ENCODE measurements around the gene RIMBP3C. TPM values are rescaled to one million over a fixed set of nuclear protein-coding genes. Genes with fewer than 3 reads are reported as not detected.

RIMBP3C gene
- polyA plus RNA-seq, 1 donor from 2014 or later = 0.07 TPM

DNA sequence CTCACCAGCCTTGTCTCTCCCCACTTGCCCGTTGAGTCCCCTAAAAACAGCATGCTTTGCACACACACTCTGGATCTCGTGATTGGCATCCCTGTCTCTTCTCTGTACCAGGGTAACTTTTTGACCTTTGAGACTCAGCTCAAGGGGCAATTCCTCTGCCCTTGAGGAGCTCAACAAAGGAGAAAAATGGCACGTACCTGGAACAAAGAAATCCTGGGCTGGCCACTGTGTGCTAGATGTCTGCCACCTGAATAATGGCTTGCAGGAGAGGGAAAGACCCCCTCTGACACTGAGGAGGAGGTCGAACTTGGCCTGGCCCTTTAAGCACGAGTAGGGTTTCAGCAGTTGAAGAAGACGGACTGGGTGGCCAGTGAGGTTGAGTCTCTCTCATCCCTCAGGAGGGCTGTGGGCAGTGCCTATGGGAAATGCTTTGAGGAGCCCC lies 22.1 kb upstream of the RIMBP3C start:
- H3K4me3 ChIP-seq (ENCODE audit: low read length) = no peak overlapping the region
- H4K20me1 ChIP-seq (ENCODE audit: insufficient read depth) = peaks cover 16% of the 10 kb centered on the region
- no peaks in the 10 kb centered on the region for H3K27me3 ChIP-seq (ENCODE audit: insufficient read depth, low read depth, low read length)
- no peak overlapping the region for H3K9ac ChIP-seq (ENCODE audit: low read length)
- H3K27ac ChIP-seq (ENCODE audit: low read length) = no peak overlapping the region
- no peak overlapping the region for H3K4me2 ChIP-seq (ENCODE audit: low read length)
- no peaks in the 10 kb centered on the region for H3K9me3 ChIP-seq (ENCODE audit: low read length)
- H3K79me2 ChIP-seq (replicated peaks; ENCODE audit: insufficient read depth, low read length) = peaks cover 83% of the 10 kb centered on the region
- no peaks in the 10 kb centered on the region for H3K36me3 ChIP-seq (ENCODE audit: insufficient read depth, low read length)
- TF ChIP-seq EP300 (conservative IDR thresholded peaks at IDR 0.05; ENCODE audit: poor library complexity, severe bottlenecking) = no peak
- TF ChIP-seq RAD21 (conservative IDR thresholded peaks at IDR 0.05) = no peak
- TF ChIP-seq, protein P1, sequence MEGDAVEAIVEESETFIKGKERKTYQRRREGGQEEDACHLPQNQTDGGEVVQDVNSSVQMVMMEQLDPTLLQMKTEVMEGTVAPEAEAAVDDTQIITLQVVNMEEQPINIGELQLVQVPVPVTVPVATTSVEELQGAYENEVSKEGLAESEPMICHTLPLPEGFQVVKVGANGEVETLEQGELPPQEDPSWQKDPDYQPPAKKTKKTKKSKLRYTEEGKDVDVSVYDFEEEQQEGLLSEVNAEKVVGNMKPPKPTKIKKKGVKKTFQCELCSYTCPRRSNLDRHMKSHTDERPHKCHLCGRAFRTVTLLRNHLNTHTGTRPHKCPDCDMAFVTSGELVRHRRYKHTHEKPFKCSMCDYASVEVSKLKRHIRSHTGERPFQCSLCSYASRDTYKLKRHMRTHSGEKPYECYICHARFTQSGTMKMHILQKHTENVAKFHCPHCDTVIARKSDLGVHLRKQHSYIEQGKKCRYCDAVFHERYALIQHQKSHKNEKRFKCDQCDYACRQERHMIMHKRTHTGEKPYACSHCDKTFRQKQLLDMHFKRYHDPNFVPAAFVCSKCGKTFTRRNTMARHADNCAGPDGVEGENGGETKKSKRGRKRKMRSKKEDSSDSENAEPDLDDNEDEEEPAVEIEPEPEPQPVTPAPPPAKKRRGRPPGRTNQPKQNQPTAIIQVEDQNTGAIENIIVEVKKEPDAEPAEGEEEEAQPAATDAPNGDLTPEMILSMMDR (IDR thresholded peaks at IDR 0.05; ENCODE audit: poor library complexity, severe bottlenecking) = no peak
- TF ChIP-seq POLR2AphosphoS5 (IDR thresholded peaks at IDR 0.05) = no peak
- TF ChIP-seq, protein P2, sequence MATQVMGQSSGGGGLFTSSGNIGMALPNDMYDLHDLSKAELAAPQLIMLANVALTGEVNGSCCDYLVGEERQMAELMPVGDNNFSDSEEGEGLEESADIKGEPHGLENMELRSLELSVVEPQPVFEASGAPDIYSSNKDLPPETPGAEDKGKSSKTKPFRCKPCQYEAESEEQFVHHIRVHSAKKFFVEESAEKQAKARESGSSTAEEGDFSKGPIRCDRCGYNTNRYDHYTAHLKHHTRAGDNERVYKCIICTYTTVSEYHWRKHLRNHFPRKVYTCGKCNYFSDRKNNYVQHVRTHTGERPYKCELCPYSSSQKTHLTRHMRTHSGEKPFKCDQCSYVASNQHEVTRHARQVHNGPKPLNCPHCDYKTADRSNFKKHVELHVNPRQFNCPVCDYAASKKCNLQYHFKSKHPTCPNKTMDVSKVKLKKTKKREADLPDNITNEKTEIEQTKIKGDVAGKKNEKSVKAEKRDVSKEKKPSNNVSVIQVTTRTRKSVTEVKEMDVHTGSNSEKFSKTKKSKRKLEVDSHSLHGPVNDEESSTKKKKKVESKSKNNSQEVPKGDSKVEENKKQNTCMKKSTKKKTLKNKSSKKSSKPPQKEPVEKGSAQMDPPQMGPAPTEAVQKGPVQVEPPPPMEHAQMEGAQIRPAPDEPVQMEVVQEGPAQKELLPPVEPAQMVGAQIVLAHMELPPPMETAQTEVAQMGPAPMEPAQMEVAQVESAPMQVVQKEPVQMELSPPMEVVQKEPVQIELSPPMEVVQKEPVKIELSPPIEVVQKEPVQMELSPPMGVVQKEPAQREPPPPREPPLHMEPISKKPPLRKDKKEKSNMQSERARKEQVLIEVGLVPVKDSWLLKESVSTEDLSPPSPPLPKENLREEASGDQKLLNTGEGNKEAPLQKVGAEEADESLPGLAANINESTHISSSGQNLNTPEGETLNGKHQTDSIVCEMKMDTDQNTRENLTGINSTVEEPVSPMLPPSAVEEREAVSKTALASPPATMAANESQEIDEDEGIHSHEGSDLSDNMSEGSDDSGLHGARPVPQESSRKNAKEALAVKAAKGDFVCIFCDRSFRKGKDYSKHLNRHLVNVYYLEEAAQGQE (IDR thresholded peaks at IDR 0.05; ENCODE audit: borderline replicate concordance) = no peak
- no peak for TF ChIP-seq SMC3 (conservative IDR thresholded peaks at IDR 0.05; ENCODE audit: poor library complexity)
- no peak for TF ChIP-seq TAF1 (IDR thresholded peaks at IDR 0.05; ENCODE audit: low read depth)
- no peak for TF ChIP-seq EZH2 (IDR thresholded peaks at IDR 0.05; ENCODE audit: borderline replicate concordance, insufficient read depth, low read length, poor library complexity, severe bottlenecking)
- TF ChIP-seq MXI1 (conservative IDR thresholded peaks at IDR 0.05; ENCODE audit: poor library complexity, severe bottlenecking) = no peak
- H2AFZ ChIP-seq (ENCODE audit: low read depth, low read length) = no peak overlapping the region
- no peaks in the 10 kb centered on the region for H3F3A ChIP-seq (ENCODE audit: insufficient read depth, low read length, poor library complexity, severe bottlenecking)
- H3K9me2 ChIP-seq (ENCODE audit: insufficient read depth, low read length) = no peaks in the 10 kb centered on the region

DNA sequence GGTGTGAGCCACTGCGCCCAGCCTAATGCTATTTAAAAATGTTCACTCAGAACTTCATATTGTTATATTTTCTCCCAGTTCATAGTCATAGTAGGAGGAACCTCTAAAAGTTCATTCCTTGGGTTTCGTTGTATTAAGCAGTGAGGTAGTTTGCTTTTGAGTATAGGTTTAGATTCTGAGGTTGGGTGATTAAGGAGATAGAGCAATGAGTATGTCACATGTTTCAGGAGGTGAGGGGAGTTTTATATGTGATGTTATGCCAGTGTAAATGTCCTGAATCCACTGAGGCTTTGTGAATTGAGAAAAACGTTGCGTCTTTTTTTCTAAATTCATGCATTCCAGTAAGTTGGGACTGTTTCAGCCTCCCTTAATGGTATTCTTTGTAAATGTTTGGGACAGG lies 20.4 kb upstream of the RIMBP3C start:
- peaks cover 16% of the 10 kb centered on the region for H4K20me1 ChIP-seq (ENCODE audit: insufficient read depth)
- H3K79me2 ChIP-seq (replicated peaks; ENCODE audit: insufficient read depth, low read length) = peaks cover 77% of the 10 kb centered on the region
- no peak overlapping the region for H3K4me3 ChIP-seq (ENCODE audit: low read length)
- TF ChIP-seq RAD21 (conservative IDR thresholded peaks at IDR 0.05) (no peak), EZH2 (IDR thresholded peaks at IDR 0.05; ENCODE audit: borderline replicate concordance, insufficient read depth, low read length, poor library complexity, severe bottlenecking) (no peak), POLR2AphosphoS5 (IDR thresholded peaks at IDR 0.05) (no peak), SMC3 (conservative IDR thresholded peaks at IDR 0.05; ENCODE audit: poor library complexity) (no peak)
- H3K9me3 ChIP-seq (ENCODE audit: low read length) = no peaks in the 10 kb centered on the region
- no peaks in the 10 kb centered on the region for H3K36me3 ChIP-seq (ENCODE audit: insufficient read depth, low read length)
- no peaks in the 10 kb centered on the region for H3K27me3 ChIP-seq (ENCODE audit: insufficient read depth, low read depth, low read length)
- no peaks in the 10 kb centered on the region for H3F3A ChIP-seq (ENCODE audit: insufficient read depth, low read length, poor library complexity, severe bottlenecking)
- H2AFZ ChIP-seq (ENCODE audit: low read depth, low read length) = no peak overlapping the region
- H3K9me2 ChIP-seq (ENCODE audit: insufficient read depth, low read length) = no peaks in the 10 kb centered on the region
- H3K9ac ChIP-seq (ENCODE audit: low read length) = no peak overlapping the region
- no peak overlapping the region for H3K27ac ChIP-seq (ENCODE audit: low read length)
- no peak overlapping the region for H3K4me2 ChIP-seq (ENCODE audit: low read length)
